Gastrocnemius medialis (tissue), 4 donors: ENCODE data around the gene HTR1E.

Experiments used
- CTCF ChIP-seq, 5 experiments: fragments of 450-650 bp in 3 of 5; fragments of 200-600 bp in 2 of 5; sonication (generic) in 2 of 5; IDR thresholded peaks in 4 of 5; conservative IDR thresholded peaks in 1 of 5; 1 replicate in 4 of 5; 2 replicates in 1 of 5; pipeline ENCODE4 v1.5.1; 2016 to 2019; ENCODE audit warnings: antibody characterized with exemption in 5 of 5, mild to moderate bottlenecking in 3 of 5, moderate library complexity in 3 of 5
- POLR2A ChIP-seq, 2 donors: fragments of 450-650 bp; IDR thresholded peaks; one replicate each; pipeline ENCODE4 v1.6.1; 2017; ENCODE audit warnings: antibody characterized with exemption in 2 of 2, mild to moderate bottlenecking in 2 of 2, moderate library complexity in 2 of 2

GRCh38 chr6:87059943-87060342 is 122.6 kb downstream of the HTR1E start:
- TF ChIP-seq CTCF (IDR thresholded peaks at IDR 0.05 in 4 of 5, conservative IDR thresholded peaks at IDR 0.05 in 1 of 5) = no peak
- TF ChIP-seq POLR2A (IDR thresholded peaks at IDR 0.05) = no peak
